WTC11 (cell line): Measurements from ENCODE around the gene ATP8B4. TPM values are rescaled to one million over a fixed set of nuclear protein-coding genes. Genes with fewer than 3 reads are reported as not detected.

Experiments used
- ATAC-seq: fragments of 200-7000 bp; cut with Tn5 transposase; 2 replicates; pipeline ENCODE4 v1.10.0; 2021; ENCODE audit warnings: mild to moderate bottlenecking, moderate library complexity
- CTCF ChIA-PET: fragments of 300-600 bp; sonication (Branson Sonifier 250); formaldehyde crosslinking; loops from one replicate; lab custom pipeline; 2021; ENCODE audit warnings: antibody characterized with exemption; lab: Charles Lee
- POLR2A ChIA-PET: fragments of 350-600 bp; sonication (Branson Sonifier 250); formaldehyde crosslinking; loops from one replicate; lab custom pipeline; 2021; ENCODE audit warnings: antibody characterized with exemption; lab: Charles Lee
- DNase-seq: peaks from one replicate; pipeline ENCODE4 v3.0.0; 2021; ENCODE audit warnings: low spot score
- H3K27ac Mint-ChIP-seq: 2 replicates; pipeline ENCODE4 v1.8.0; 2021; ENCODE audit warnings: mixed read lengths
- H3K27me3 Mint-ChIP-seq: 2 replicates; pipeline ENCODE4 v1.8.0; 2021; ENCODE audit warnings: low read depth, mild to moderate bottlenecking, moderate library complexity, mixed read lengths
- H3K36me3 Mint-ChIP-seq: 2 replicates; pipeline ENCODE4 v1.8.0; 2021; ENCODE audit warnings: mixed read lengths
- H3K4me1 Mint-ChIP-seq: 2 replicates; pipeline ENCODE4 v1.8.0; 2022; ENCODE audit warnings: mixed read lengths
- H3K4me3 Mint-ChIP-seq: 2 replicates; pipeline ENCODE4 v1.8.0; 2021; ENCODE audit warnings: mild to moderate bottlenecking, moderate library complexity, mixed read lengths
- H3K9me3 Mint-ChIP-seq: 2 replicates; pipeline ENCODE4 v1.8.0; 2021; ENCODE audit warnings: mixed read lengths
- ATF1 ChIP-seq: sonication (generic); formaldehyde crosslinking; IDR thresholded peaks from 2 replicates; pipeline ENCODE4 v1.8.1; 2023; ENCODE audit warnings: mild to moderate bottlenecking, moderate library complexity, missing genetic modification reagents
- CBFB ChIP-seq: sonication (generic); formaldehyde crosslinking; IDR thresholded peaks from 2 replicates; pipeline ENCODE4 v1.8.1; 2022; ENCODE audit warnings: mild to moderate bottlenecking, low read depth, missing genetic modification reagents
- CREM ChIP-seq: sonication (generic); formaldehyde crosslinking; IDR thresholded peaks from 2 replicates; pipeline ENCODE4 v1.8.1; 2022; ENCODE audit warnings: mild to moderate bottlenecking, missing genetic modification reagents, moderate library complexity
- IRF2 ChIP-seq: sonication (generic); formaldehyde crosslinking; IDR thresholded peaks from 2 replicates; pipeline ENCODE4 v1.8.0; 2022; ENCODE audit warnings: low read depth, missing genetic modification reagents, borderline replicate concordance
- NR1H2 ChIP-seq: sonication (generic); formaldehyde crosslinking; IDR thresholded peaks from 2 replicates; pipeline ENCODE4 v1.9.0; 2021; ENCODE audit warnings: mild to moderate bottlenecking, moderate library complexity, missing genetic modification reagents
- NR3C1 ChIP-seq: sonication (generic); formaldehyde crosslinking; conservative IDR thresholded peaks from 2 replicates; pipeline ENCODE4 v1.8.1; 2023; ENCODE audit warnings: low read depth, mild to moderate bottlenecking, missing genetic modification reagents
- RORB ChIP-seq: fragments of 250-450 bp; sonication (Bioruptor Pico); IDR thresholded peaks from 2 replicates; pipeline ENCODE4 v1.9.0; 2021; ENCODE audit warnings: mild to moderate bottlenecking
- SMAD4 ChIP-seq: sonication (generic); formaldehyde crosslinking; IDR thresholded peaks from 2 replicates; pipeline ENCODE4 v1.8.0; 2022; ENCODE audit warnings: mild to moderate bottlenecking, missing genetic modification reagents
- TCF7 ChIP-seq: sonication (generic); formaldehyde crosslinking; IDR thresholded peaks from 2 replicates; pipeline ENCODE4 v1.8.0; 2022; ENCODE audit warnings: mild to moderate bottlenecking, low read depth, missing genetic modification reagents, moderate library complexity
- TP53 ChIP-seq: sonication (generic); formaldehyde crosslinking; IDR thresholded peaks from 2 replicates; pipeline ENCODE4 v1.8.1; 2023; ENCODE audit warnings: mild to moderate bottlenecking, missing genetic modification reagents
- ZNF121 ChIP-seq: sonication (generic); formaldehyde crosslinking; IDR thresholded peaks from 2 replicates; pipeline ENCODE4 v1.8.0; 2023; ENCODE audit warnings: missing genetic modification reagents
- ZNF263 ChIP-seq: sonication (generic); formaldehyde crosslinking; IDR thresholded peaks from 2 replicates; pipeline ENCODE4 v1.8.1; 2022; ENCODE audit warnings: low read depth, mild to moderate bottlenecking, moderate library complexity, missing genetic modification reagents
- ZNF396 ChIP-seq: fragments of 250-450 bp; sonication (Bioruptor Pico); IDR thresholded peaks from 2 replicates; pipeline ENCODE4 v1.8.0; 2021; ENCODE audit warnings: mild to moderate bottlenecking, moderate library complexity, borderline replicate concordance
- ZNF671 ChIP-seq: fragments of 250-450 bp; sonication (Bioruptor Pico); IDR thresholded peaks from 2 replicates; pipeline ENCODE4 v1.8.0; 2021; ENCODE audit warnings: mild to moderate bottlenecking
- total RNA-seq: library from RNA; stranded (reverse); gene quantifications from 3 replicates; pipeline ENCODE4 v1.2.3, GENCODE V29; 2021
- TF ChIP-seq, protein P1 (sequence below): sonication (generic); formaldehyde crosslinking; IDR thresholded peaks from 2 replicates; pipeline ENCODE4 v1.8.0; 2022; ENCODE audit warnings: mild to moderate bottlenecking, missing genetic modification reagents
- TF ChIP-seq, protein P2 (sequence below): sonication (generic); formaldehyde crosslinking; conservative IDR thresholded peaks from 2 replicates; pipeline ENCODE4 v1.8.1; 2023; ENCODE audit warnings: mild to moderate bottlenecking, low read depth, missing genetic modification reagents, moderate library complexity
- TF ChIP-seq, protein P3 (sequence below): sonication (generic); formaldehyde crosslinking; IDR thresholded peaks from 2 replicates; pipeline ENCODE4 v1.8.0; 2023; ENCODE audit warnings: missing genetic modification reagents
- TF ChIP-seq, protein P4 (sequence below): sonication (generic); formaldehyde crosslinking; IDR thresholded peaks from 2 replicates; pipeline ENCODE4 v1.8.1; 2023; ENCODE audit warnings: mild to moderate bottlenecking, missing genetic modification reagents, borderline replicate concordance
- TF ChIP-seq, protein P5 (sequence below): sonication (generic); formaldehyde crosslinking; IDR thresholded peaks from 2 replicates; pipeline ENCODE4 v1.8.1; 2022; ENCODE audit warnings: low read depth, missing genetic modification reagents, borderline replicate concordance
- TF ChIP-seq, protein P6 (sequence below): sonication (generic); formaldehyde crosslinking; IDR thresholded peaks from 2 replicates; pipeline ENCODE4 v1.8.1; 2022; ENCODE audit warnings: mild to moderate bottlenecking, missing genetic modification reagents, moderate library complexity, borderline replicate concordance

The ATP8B4 gene
- total RNA-seq, 1 experiment from 2014 or later, result 0.37 TPM

DNA sequence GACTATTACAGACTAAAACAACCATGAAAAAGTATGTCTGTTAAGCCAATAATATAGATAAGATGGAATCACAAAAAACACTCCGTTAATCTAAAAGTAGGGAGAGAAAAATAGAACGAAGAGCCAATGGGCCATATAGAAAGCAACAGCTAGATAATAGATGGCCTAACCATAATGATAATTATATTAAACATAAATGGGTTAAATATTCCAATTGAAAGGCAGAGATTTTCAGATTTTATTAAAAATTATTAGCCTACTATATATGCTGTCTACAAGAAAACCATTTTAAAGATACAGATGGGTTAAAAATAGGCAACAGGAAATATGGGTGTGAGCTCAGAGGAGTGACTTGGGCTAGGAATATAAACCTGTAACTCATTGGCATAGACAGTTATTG, 76.3 kb downstream of the ATP8B4 start:
- DNase-seq (no peak), ATAC-seq (no peak)
- Mint-ChIP-seq H3K4me1 (no peaks in the 10 kb centered on the region), H3K4me3 (no peak overlapping the region), H3K9me3 (peaks cover 23% of the 10 kb centered on the region), H3K27ac (no peak overlapping the region), H3K36me3 (peaks cover 18% of the 10 kb centered on the region), H3K27me3 (no peaks in the 10 kb centered on the region)
- TF ChIP-seq CBFB (CRISPR knock-in tag), result no peak
- TF ChIP-seq NR3C1 (CRISPR knock-in tag), result no peak
- TF ChIP-seq, protein P1, sequence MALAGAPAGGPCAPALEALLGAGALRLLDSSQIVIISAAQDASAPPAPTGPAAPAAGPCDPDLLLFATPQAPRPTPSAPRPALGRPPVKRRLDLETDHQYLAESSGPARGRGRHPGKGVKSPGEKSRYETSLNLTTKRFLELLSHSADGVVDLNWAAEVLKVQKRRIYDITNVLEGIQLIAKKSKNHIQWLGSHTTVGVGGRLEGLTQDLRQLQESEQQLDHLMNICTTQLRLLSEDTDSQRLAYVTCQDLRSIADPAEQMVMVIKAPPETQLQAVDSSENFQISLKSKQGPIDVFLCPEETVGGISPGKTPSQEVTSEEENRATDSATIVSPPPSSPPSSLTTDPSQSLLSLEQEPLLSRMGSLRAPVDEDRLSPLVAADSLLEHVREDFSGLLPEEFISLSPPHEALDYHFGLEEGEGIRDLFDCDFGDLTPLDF (CRISPR knock-in tag), result no peak
- TF ChIP-seq, protein P2, sequence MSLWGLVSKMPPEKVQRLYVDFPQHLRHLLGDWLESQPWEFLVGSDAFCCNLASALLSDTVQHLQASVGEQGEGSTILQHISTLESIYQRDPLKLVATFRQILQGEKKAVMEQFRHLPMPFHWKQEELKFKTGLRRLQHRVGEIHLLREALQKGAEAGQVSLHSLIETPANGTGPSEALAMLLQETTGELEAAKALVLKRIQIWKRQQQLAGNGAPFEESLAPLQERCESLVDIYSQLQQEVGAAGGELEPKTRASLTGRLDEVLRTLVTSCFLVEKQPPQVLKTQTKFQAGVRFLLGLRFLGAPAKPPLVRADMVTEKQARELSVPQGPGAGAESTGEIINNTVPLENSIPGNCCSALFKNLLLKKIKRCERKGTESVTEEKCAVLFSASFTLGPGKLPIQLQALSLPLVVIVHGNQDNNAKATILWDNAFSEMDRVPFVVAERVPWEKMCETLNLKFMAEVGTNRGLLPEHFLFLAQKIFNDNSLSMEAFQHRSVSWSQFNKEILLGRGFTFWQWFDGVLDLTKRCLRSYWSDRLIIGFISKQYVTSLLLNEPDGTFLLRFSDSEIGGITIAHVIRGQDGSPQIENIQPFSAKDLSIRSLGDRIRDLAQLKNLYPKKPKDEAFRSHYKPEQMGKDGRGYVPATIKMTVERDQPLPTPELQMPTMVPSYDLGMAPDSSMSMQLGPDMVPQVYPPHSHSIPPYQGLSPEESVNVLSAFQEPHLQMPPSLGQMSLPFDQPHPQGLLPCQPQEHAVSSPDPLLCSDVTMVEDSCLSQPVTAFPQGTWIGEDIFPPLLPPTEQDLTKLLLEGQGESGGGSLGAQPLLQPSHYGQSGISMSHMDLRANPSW (CRISPR knock-in tag), result no peak
- no peak for TF ChIP-seq ZNF263 (CRISPR knock-in tag)
- TF ChIP-seq, protein P3, sequence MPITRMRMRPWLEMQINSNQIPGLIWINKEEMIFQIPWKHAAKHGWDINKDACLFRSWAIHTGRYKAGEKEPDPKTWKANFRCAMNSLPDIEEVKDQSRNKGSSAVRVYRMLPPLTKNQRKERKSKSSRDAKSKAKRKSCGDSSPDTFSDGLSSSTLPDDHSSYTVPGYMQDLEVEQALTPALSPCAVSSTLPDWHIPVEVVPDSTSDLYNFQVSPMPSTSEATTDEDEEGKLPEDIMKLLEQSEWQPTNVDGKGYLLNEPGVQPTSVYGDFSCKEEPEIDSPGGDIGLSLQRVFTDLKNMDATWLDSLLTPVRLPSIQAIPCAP, result no peak
- no peak for TF ChIP-seq SMAD4
- TF ChIP-seq ZNF396 (CRISPR knock-in tag), result no peak
- ChIA-PET CTCF (interaction anchor here (1.0 kb wide), 1 partner anchor 9 kb away, joined by 3 read pairs; no protein-coding TSS in a partner anchor), POLR2A (no interaction called here)

DNA sequence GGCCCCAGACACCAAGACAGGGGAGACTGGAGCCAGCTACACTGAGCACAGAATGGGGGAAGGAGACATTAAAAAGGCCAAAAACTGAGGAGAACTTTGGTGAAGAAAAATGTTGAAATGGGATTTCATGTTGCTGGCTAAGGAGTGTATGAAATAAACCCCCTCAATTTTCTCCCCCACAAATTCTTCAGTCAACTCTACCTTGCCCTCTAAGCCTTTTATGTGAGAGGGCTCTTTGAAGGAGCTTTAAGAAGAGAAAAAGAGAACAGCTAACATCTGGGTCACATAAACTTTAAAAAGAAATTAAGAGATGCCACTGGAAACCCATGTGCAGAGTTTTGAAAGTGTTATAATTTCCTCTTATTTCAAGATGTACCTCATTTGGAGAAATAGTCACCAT, 88.6 kb downstream of the ATP8B4 start:
- POLR2A ChIA-PET, result no interaction called here
- ATAC-seq, result no peak
- no peak for TF ChIP-seq ATF1 (CRISPR knock-in tag)
- no peak for TF ChIP-seq NR1H2 (CRISPR knock-in tag)
- no peak for TF ChIP-seq CREM
- TF ChIP-seq TCF7 (CRISPR knock-in tag), result no peak
- TF ChIP-seq, protein P4, sequence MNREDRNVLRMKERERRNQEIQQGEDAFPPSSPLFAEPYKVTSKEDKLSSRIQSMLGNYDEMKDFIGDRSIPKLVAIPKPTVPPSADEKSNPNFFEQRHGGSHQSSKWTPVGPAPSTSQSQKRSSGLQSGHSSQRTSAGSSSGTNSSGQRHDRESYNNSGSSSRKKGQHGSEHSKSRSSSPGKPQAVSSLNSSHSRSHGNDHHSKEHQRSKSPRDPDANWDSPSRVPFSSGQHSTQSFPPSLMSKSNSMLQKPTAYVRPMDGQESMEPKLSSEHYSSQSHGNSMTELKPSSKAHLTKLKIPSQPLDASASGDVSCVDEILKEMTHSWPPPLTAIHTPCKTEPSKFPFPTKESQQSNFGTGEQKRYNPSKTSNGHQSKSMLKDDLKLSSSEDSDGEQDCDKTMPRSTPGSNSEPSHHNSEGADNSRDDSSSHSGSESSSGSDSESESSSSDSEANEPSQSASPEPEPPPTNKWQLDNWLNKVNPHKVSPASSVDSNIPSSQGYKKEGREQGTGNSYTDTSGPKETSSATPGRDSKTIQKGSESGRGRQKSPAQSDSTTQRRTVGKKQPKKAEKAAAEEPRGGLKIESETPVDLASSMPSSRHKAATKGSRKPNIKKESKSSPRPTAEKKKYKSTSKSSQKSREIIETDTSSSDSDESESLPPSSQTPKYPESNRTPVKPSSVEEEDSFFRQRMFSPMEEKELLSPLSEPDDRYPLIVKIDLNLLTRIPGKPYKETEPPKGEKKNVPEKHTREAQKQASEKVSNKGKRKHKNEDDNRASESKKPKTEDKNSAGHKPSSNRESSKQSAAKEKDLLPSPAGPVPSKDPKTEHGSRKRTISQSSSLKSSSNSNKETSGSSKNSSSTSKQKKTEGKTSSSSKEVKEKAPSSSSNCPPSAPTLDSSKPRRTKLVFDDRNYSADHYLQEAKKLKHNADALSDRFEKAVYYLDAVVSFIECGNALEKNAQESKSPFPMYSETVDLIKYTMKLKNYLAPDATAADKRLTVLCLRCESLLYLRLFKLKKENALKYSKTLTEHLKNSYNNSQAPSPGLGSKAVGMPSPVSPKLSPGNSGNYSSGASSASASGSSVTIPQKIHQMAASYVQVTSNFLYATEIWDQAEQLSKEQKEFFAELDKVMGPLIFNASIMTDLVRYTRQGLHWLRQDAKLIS (CRISPR knock-in tag), result no peak
- TF ChIP-seq ZNF263 (CRISPR knock-in tag), result no peak
- Mint-ChIP-seq H3K9me3 (no peaks in the 10 kb centered on the region), H3K4me3 (no peak overlapping the region), H3K36me3 (no peaks in the 10 kb centered on the region), H3K27ac (no peak overlapping the region), H3K27me3 (no peaks in the 10 kb centered on the region), H3K4me1 (no peaks in the 10 kb centered on the region)
- CTCF ChIA-PET, result interaction anchor here (0.7 kb wide), 1 partner anchor 286 kb away, joined by 3 read pairs; no protein-coding TSS in a partner anchor
- no peak for DNase-seq

DNA sequence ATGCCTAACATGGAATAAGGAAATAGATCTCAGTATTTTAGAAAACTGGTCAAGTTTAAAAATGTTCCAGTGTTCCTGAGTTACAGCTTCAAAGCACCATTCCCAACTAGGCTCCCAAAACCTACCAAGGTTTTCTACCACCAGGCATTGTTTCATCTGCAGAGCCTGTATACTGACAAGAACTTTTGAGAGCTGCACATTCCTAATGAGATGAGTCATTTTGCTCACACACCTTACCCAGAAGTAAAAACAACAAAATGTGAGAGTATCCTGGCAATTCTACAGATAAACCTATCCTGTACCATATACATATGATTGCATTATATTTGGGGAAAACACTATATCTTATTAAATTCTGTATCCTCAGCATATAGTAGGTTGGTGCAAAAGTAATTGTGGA, 90.7 kb downstream of the ATP8B4 start:
- ChIA-PET CTCF (interaction anchor here (1.5 kb wide), 1 partner anchor 152 kb away, joined by 5 read pairs; no protein-coding TSS in a partner anchor), POLR2A (no interaction called here)
- ATAC-seq, result no peak
- no peaks in the 10 kb centered on the region for H3K9me3 Mint-ChIP-seq
- no peak overlapping the region for H3K4me3 Mint-ChIP-seq
- no peaks in the 10 kb centered on the region for H3K27me3 Mint-ChIP-seq
- H3K36me3 Mint-ChIP-seq, result no peaks in the 10 kb centered on the region
- no peak for DNase-seq
- H3K27ac Mint-ChIP-seq, result no peak overlapping the region
- H3K4me1 Mint-ChIP-seq, result no peaks in the 10 kb centered on the region
- TF ChIP-seq NR1H2 (CRISPR knock-in tag), result no peak
- TF ChIP-seq CBFB (CRISPR knock-in tag), result no peak
- no peak for TF ChIP-seq IRF2
- TF ChIP-seq ATF1 (CRISPR knock-in tag), result no peak
- no peak for TF ChIP-seq ZNF121 (CRISPR knock-in tag)
- TF ChIP-seq, protein P5, sequence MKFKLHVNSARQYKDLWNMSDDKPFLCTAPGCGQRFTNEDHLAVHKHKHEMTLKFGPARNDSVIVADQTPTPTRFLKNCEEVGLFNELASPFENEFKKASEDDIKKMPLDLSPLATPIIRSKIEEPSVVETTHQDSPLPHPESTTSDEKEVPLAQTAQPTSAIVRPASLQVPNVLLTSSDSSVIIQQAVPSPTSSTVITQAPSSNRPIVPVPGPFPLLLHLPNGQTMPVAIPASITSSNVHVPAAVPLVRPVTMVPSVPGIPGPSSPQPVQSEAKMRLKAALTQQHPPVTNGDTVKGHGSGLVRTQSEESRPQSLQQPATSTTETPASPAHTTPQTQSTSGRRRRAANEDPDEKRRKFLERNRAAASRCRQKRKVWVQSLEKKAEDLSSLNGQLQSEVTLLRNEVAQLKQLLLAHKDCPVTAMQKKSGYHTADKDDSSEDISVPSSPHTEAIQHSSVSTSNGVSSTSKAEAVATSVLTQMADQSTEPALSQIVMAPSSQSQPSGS, result no peak
- no peak for TF ChIP-seq ZNF671 (CRISPR knock-in tag)
- TF ChIP-seq NR3C1 (CRISPR knock-in tag), result no peak
- no peak for TF ChIP-seq RORB
- TF ChIP-seq, protein P6, sequence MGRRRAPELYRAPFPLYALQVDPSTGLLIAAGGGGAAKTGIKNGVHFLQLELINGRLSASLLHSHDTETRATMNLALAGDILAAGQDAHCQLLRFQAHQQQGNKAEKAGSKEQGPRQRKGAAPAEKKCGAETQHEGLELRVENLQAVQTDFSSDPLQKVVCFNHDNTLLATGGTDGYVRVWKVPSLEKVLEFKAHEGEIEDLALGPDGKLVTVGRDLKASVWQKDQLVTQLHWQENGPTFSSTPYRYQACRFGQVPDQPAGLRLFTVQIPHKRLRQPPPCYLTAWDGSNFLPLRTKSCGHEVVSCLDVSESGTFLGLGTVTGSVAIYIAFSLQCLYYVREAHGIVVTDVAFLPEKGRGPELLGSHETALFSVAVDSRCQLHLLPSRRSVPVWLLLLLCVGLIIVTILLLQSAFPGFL (CRISPR knock-in tag), result no peak
- TF ChIP-seq TP53 (CRISPR knock-in tag), result no peak
